ENCODE measurements around the gene ILKAP. TPM values are rescaled to one million over a fixed set of nuclear protein-coding genes. Genes with fewer than 3 reads are reported as not detected.

The ILKAP gene
- total RNA-seq, 1 experiment from 2014 or later, result 55.4 TPM

GRCh38 chr2:238182362-238182761 lies 21.1 kb downstream of the ILKAP start:
- intact Hi-C loops (cut with micrococcal nuclease; ENCODE audit: unreplicated experiment), result no loop called here
- H3K27ac Mint-ChIP-seq (ENCODE audit: unreplicated experiment), result no peak overlapping the region
- H3K4me3 Mint-ChIP-seq (ENCODE audit: low read depth, unreplicated experiment), result no peak overlapping the region
- DNase-seq, result no peak
- no peaks in the 10 kb centered on the region for H3K9me3 Mint-ChIP-seq (ENCODE audit: low read depth, unreplicated experiment)
- H3K4me1 Mint-ChIP-seq (ENCODE audit: low read depth, unreplicated experiment), result no peaks in the 10 kb centered on the region
- TF ChIP-seq CTCF (IDR thresholded peaks at IDR 0.05; ENCODE audit: unreplicated experiment), result no peak
- CTCF ChIA-PET, result no interaction called here
- H3K36me3 Mint-ChIP-seq (ENCODE audit: insufficient read depth, unreplicated experiment), result peaks cover 79% of the 10 kb centered on the region
- no TSS peak for BruUV-seq (replicated peaks)
- H3K27me3 Mint-ChIP-seq (ENCODE audit: unreplicated experiment), result no peaks in the 10 kb centered on the region

- Mint-ChIP-seq H3K4me1 (ENCODE audit: low read depth, unreplicated experiment) (no peaks in the 10 kb centered on the region), H3K36me3 (ENCODE audit: insufficient read depth, unreplicated experiment) (peaks cover 68% of the 10 kb centered on the region), H3K4me3 (ENCODE audit: low read depth, unreplicated experiment) (no peak overlapping the region), H3K9me3 (ENCODE audit: low read depth, unreplicated experiment) (no peaks in the 10 kb centered on the region), H3K27ac (ENCODE audit: unreplicated experiment) (no peak overlapping the region), H3K27me3 (ENCODE audit: unreplicated experiment) (no peaks in the 10 kb centered on the region)
- no peak for DNase-seq
- no TSS peak for BruUV-seq (replicated peaks)
- TF ChIP-seq CTCF (IDR thresholded peaks at IDR 0.05; ENCODE audit: unreplicated experiment), result no peak
- CTCF ChIA-PET, result no interaction called here
- intact Hi-C loops (cut with micrococcal nuclease; ENCODE audit: unreplicated experiment), result no loop called here
Measured at GRCh38 chr2:238180554-238180953, 22.9 kb downstream of the ILKAP start.

- Mint-ChIP-seq H3K4me3 (ENCODE audit: low read depth, unreplicated experiment) (no peak overlapping the region), H3K36me3 (ENCODE audit: insufficient read depth, unreplicated experiment) (peaks cover 53% of the 10 kb centered on the region), H3K9me3 (ENCODE audit: low read depth, unreplicated experiment) (no peaks in the 10 kb centered on the region), H3K27ac (ENCODE audit: unreplicated experiment) (no peak overlapping the region), H3K27me3 (ENCODE audit: unreplicated experiment) (no peaks in the 10 kb centered on the region), H3K4me1 (ENCODE audit: low read depth, unreplicated experiment) (no peaks in the 10 kb centered on the region)
- DNase-seq, result no peak
- no TSS peak for BruUV-seq (replicated peaks)
- CTCF ChIA-PET, result interaction anchor here (0.5 kb wide), 1 partner anchor 1922 kb away, joined by 4 read pairs; no protein-coding TSS in a partner anchor
- intact Hi-C loops (cut with micrococcal nuclease; ENCODE audit: unreplicated experiment), result no loop called here
- TF ChIP-seq CTCF (IDR thresholded peaks at IDR 0.05; ENCODE audit: unreplicated experiment), result no peak
Measured at GRCh38 chr2:238176613-238177012, 26.9 kb downstream of the ILKAP start.

- CTCF ChIA-PET, result no interaction called here
- no peaks in the 10 kb centered on the region for H3K9me3 Mint-ChIP-seq (ENCODE audit: low read depth, unreplicated experiment)
- intact Hi-C loops (cut with micrococcal nuclease; ENCODE audit: unreplicated experiment), result no loop called here
- TF ChIP-seq CTCF (IDR thresholded peaks at IDR 0.05; ENCODE audit: unreplicated experiment), result no peak
- H3K36me3 Mint-ChIP-seq (ENCODE audit: insufficient read depth, unreplicated experiment), result peaks cover 52% of the 10 kb centered on the region
- no TSS peak for BruUV-seq (replicated peaks)
- H3K27me3 Mint-ChIP-seq (ENCODE audit: unreplicated experiment), result no peaks in the 10 kb centered on the region
- H3K27ac Mint-ChIP-seq (ENCODE audit: unreplicated experiment), result no peak overlapping the region
- no peak overlapping the region for H3K4me3 Mint-ChIP-seq (ENCODE audit: low read depth, unreplicated experiment)
- DNase-seq, result no peak
- peaks cover 11% of the 10 kb centered on the region for H3K4me1 Mint-ChIP-seq (ENCODE audit: low read depth, unreplicated experiment)
Measured at GRCh38 chr2:238174701-238175100, 28.8 kb downstream of the ILKAP start.
